Right lobe of liver (tissue), 6 donors: ENCODE data around the gene TAOK3. TPM values are rescaled to one million over a fixed set of nuclear protein-coding genes. Genes with fewer than 3 reads are reported as not detected.

Experiments used
- ATAC-seq, 4 donors: fragments of 200-7000 bp; cut with Tn5 transposase; one replicate each; pipeline ENCODE4 v1.9.1; 2020; ENCODE audit warnings: mild to moderate bottlenecking in 4 of 4, moderate library complexity in 4 of 4
- DNase-seq, 3 donors: peaks; one replicate each; pipeline ENCODE4 v3.0.0-alpha.2; 2020
- H3K27ac ChIP-seq, 3 donors: fragments of 200-600 bp; one replicate each; pipeline ENCODE4 v1.8.0; 2022
- H3K27me3 ChIP-seq, 2 donors: fragments of 200-600 bp; one replicate each; pipeline ENCODE4 v1.8.0; 2022
- H3K36me3 ChIP-seq, 4 donors: fragments of 200-600 bp; sonication (generic) in 1 of 4; one replicate each; pipeline versions ENCODE4 v1.5.1 to v1.8.0; 2017 to 2022; ENCODE audit warnings: control low read depth in 1 of 4
- H3K4me1 ChIP-seq, 4 donors: fragments of 200-600 bp; sonication (generic) in 1 of 4; one replicate each; pipeline versions ENCODE4 v1.5.1 to v1.8.0; 2017 to 2022; ENCODE audit warnings: control low read depth in 1 of 4
- H3K4me3 ChIP-seq, 3 donors: fragments of 200-600 bp; one replicate each; pipeline ENCODE4 v1.8.0; 2022
- H3K9me3 ChIP-seq, 4 donors: fragments of 200-600 bp; sonication (generic) in 1 of 4; one replicate each; pipeline versions ENCODE4 v1.5.1 to v1.8.0; 2017 to 2022; ENCODE audit warnings: control low read depth in 1 of 4
- POLR2A ChIP-seq: fragments of 450-650 bp; IDR thresholded peaks from one replicate; pipeline ENCODE4 v1.6.1; 2017; ENCODE audit warnings: antibody characterized with exemption, mild to moderate bottlenecking
- WGBS: methylation state at CpG from one replicate; pipeline ENCODE4 v1.1.6; 2018; ENCODE audit warnings: low coverage, low lambda C conversion rate; ENCODE audit not compliant: insufficient coverage; ENCODE audit errors: missing lambda C conversion rate; 5-methylcytosine and 5-hydroxymethylcytosine counted together
- intact Hi-C, 2 donors: fragments of 100-400 bp; cut with DNase I; formaldehyde crosslinking; loops; one replicate each; pipeline versions ENCODE4 v1.11.2 to v1.14.1; 2022
- total RNA-seq, 6 experiments: library from RNA; depleted of rRNA in 2 of 6; stranded (reverse); fragments of >200 nt in 2 of 6; fragmentation: NEBNext Ultra II Directional in 3 of 6; extraction: Animal tissue kit (Norgen Biotek cat#: 25700) in 3 of 6; gene quantifications; one replicate each; pipeline versions ENCODE4 v1.1.0 to v1.2.4, GENCODE V29; 2016 to 2023
- TF ChIP-seq, protein P1 (sequence below), 4 donors: fragments of 200-600 bp in 3 of 4; fragments of 450-650 bp in 1 of 4; IDR thresholded peaks; one replicate each; pipeline versions ENCODE4 v1.5.1 to v1.8.0; 2016 to 2022; ENCODE audit warnings: antibody characterized with exemption in 4 of 4, mild to moderate bottlenecking in 2 of 4
- donor health status: DM: no; HTN: yes; CAD: no.
- donor health status: DM: no; HTN: no; CAD: no.
- donor health status: DM: no; HTN: no; CAD: no.
- donor health status: DM: no; HTN: yes; CAD: no.
- donor health status: DM: no; HTN: yes; CAD: no.

TAOK3 gene
- total RNA-seq, 6 experiments from 2014 or later: 12.2 to 21.9 (median 17.7) TPM

DNA sequence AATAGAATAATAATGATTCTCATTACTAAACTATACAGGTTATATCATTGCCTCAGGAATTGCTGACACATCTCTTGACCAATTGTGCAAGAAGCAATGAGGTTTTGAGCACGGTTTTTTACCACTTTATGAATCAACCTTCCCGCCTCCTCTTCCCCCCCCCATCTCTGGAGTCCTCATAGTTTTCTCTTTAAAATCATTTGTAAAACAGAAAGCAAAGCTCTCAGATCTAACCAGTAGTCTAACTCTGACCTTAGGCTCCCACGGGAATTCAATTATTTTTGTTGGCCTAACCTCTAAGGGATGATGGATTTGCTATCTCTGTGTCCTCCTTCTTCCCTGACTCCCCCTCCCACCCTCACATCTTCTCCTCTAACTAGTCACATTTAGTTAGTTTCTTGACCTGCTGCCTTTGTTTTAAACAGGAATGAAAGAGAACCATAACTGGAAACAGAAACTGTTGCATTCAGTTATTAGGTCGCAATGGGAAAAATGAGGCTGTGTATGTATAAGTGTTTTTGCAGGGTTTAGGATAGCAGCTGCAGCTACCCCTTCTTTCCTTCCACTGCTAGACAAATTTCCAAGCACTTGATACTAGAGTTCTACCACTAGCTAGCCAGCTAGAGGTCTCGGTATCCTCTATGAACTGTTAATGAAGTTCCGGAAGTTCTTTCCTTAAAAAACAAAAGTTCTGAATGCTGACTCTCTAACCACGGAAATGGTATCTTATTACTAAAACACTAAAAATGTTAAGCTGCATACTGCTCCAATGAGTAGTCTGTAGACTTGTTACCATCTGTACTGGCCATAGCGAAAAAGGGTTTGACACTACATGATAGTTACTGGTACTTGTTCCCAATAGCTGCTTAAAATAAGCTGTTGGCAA is 65.4 kb downstream of the TAOK3 start:
- Histone ChIP-seq H3K9me3 (no peaks in the 10 kb centered on the region), H3K27me3 (no peaks in the 10 kb centered on the region), H3K4me1 (peaks cover 0 to 8% (median 2%) of the 10 kb centered on the region in 4 donors), H3K36me3 (no peaks in the 10 kb centered on the region), H3K4me3 (no peak overlapping the region), H3K27ac (no peak overlapping the region)
- intact Hi-C loops: no loop called here
- 43% methylated on average over 8 of the region's 8 CpGs for WGBS
- TF ChIP-seq POLR2A: no peak
- TF ChIP-seq, protein P1, sequence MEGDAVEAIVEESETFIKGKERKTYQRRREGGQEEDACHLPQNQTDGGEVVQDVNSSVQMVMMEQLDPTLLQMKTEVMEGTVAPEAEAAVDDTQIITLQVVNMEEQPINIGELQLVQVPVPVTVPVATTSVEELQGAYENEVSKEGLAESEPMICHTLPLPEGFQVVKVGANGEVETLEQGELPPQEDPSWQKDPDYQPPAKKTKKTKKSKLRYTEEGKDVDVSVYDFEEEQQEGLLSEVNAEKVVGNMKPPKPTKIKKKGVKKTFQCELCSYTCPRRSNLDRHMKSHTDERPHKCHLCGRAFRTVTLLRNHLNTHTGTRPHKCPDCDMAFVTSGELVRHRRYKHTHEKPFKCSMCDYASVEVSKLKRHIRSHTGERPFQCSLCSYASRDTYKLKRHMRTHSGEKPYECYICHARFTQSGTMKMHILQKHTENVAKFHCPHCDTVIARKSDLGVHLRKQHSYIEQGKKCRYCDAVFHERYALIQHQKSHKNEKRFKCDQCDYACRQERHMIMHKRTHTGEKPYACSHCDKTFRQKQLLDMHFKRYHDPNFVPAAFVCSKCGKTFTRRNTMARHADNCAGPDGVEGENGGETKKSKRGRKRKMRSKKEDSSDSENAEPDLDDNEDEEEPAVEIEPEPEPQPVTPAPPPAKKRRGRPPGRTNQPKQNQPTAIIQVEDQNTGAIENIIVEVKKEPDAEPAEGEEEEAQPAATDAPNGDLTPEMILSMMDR (IDR thresholded peaks at IDR 0.05): no peak
- ATAC-seq: peak in 1 of 4 donors; percentile 69
- no peak for DNase-seq

DNA sequence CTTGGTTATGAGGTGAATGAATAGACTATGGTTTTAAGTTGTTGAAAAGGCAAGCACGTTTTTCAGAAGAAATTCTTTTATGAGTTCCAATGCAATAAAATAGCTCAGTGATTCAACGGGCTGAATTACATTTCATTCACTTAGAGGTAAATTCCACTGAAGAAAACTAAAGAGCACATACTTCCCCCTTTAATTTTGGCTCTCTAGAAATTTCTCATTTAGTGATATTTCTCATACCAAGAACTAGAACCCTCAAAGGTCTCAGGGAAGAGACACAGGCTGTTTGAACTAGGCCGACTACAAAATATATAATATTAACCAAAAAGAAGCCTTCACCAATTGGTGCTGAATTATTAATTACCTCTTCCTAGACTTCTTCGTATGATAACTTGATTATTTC is 68.6 kb downstream of the TAOK3 start:
- Histone ChIP-seq H3K27me3 (no peaks in the 10 kb centered on the region), H3K4me3 (no peak overlapping the region), H3K4me1 (peaks cover 0 to 13% (median 1%) of the 10 kb centered on the region in 4 donors), H3K9me3 (no peaks in the 10 kb centered on the region), H3K27ac (no peak overlapping the region), H3K36me3 (no peaks in the 10 kb centered on the region)
- ATAC-seq: no peak
- no peak for TF ChIP-seq POLR2A
- TF ChIP-seq, protein P1 (IDR thresholded peaks at IDR 0.05): no peak
- DNase-seq: no peak
- intact Hi-C loops: no loop called here
- WGBS: 84% methylated on average over 4 of the region's 4 CpGs

DNA sequence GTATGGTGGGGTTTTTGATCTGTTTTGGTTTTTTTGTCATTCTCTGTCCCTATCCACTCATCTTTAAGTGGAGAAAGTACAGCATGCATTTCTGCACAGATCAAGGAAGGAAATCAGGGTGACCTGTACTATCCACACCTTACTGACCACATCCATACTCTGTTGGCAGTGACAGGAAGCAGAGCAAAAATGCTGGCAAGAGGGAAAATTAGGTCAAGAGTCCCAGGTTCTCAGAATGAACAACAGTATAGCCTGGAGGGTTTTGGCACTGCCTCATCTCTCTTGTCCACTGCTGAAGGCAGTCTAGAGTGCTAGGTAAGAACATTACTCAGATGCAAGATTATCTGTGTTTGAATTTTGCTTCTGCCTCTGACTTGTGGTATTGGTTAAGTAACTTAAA is 70.7 kb downstream of the TAOK3 start:
- DNase-seq (no peak), ATAC-seq (peak; percentile 24 to 61 (median 44))
- H3K4me1 ChIP-seq: peaks cover 0 to 8% (median 1%) of the 10 kb centered on the region in 4 donors
- H3K9me3 ChIP-seq: no peaks in the 10 kb centered on the region
- H3K27me3 ChIP-seq: no peaks in the 10 kb centered on the region
- TF ChIP-seq, protein P1 (IDR thresholded peaks at IDR 0.05): no peak
- TF ChIP-seq POLR2A: no peak
- H3K36me3 ChIP-seq: no peaks in the 10 kb centered on the region
- no peak overlapping the region for H3K27ac ChIP-seq
- no peak overlapping the region for H3K4me3 ChIP-seq
- intact Hi-C loops: no loop called here

DNA sequence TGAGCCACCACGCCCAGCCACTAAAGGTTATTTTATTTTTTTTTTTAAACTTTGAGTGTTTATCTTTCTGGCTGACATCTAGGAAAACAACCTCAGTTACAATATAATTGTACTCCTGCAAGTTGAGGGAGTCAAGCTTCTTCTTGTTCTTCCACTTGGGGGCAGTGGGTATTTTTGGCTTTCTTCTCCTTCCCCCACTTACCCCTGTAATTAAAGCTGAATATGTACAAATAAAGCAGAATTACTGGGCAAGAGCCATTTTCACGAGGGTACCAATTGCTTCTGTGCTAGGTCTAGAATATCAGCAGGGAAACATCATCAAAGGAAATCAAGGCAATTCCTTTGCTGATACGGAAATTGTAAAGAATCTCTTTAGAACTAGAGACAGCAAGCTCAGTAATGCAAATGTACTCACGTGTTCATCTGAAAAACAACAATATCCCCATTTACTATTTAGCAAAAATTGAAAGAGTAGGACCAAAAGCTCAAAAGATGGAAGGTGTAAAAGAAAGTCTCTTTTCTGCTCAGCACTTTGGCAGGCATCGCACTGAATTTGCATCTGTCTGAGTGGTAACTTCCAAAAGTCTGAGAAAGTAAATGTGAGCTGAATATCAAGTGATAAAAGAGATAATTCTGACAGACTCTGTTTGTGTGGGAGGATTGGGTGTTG is 72.8 kb downstream of the TAOK3 start:
- DNase-seq (no peak), ATAC-seq (no peak)
- Histone ChIP-seq H3K36me3 (no peaks in the 10 kb centered on the region), H3K4me3 (no peak overlapping the region), H3K4me1 (peaks cover 0 to 5% (median 1%) of the 10 kb centered on the region in 4 donors), H3K27me3 (no peaks in the 10 kb centered on the region), H3K27ac (no peak overlapping the region), H3K9me3 (no peaks in the 10 kb centered on the region)
- WGBS: 74% methylated on average over 5 of the region's 5 CpGs
- intact Hi-C loops: no loop called here
- no peak for TF ChIP-seq POLR2A
- TF ChIP-seq, protein P1 (IDR thresholded peaks at IDR 0.05): no peak
